Measurements from ENCODE around the gene HK2. TPM values are rescaled to one million over a fixed set of nuclear protein-coding genes. Genes with fewer than 3 reads are reported as not detected.
A peak's percentile ranks its signal among the peaks of the same experiment; 100 is the strongest.

HK2 gene
- total RNA-seq, 2 experiments from 2014 or later, result 7.7 to 8.9 TPM

DNA sequence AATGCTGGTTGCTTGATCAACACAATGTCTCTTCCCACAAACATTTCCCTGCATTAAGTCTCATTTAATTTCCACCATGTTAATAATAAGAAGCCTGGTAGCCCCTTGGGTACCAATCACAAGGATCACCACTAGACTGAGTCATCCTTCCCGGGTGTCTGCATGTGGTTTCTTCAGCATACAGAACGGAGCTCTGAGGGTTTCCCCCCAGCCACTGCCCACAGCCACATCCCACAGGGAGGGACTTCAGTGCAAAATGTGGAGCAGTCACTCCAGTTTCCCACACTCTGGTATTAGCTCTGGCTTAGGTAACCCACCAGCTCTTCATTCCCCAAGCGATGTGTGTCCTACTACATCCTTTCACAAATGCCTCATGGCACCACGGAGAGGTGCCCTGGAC, 81.8 kb downstream of the HK2 start:
- H3K27me3 Mint-ChIP-seq, result peaks cover 43% of the 10 kb centered on the region
- Histone ChIP-seq H3K4me3 (ENCODE audit: low read length) (no peak overlapping the region), H3K4me1 (ENCODE audit: insufficient read depth, low read length) (peaks cover 13% of the 10 kb centered on the region), H3K27ac (ENCODE audit: low read depth in 1 of 2, low read length in 2 of 2) (no peak overlapping the region), H3K36me3 (ENCODE audit: insufficient read depth, low read length) (no peaks in the 10 kb centered on the region), H3K9me3 (ENCODE audit: control insufficient read depth in 1 of 2, insufficient read depth in 1 of 2, low read length in 2 of 2) (no peaks in the 10 kb centered on the region), H3K27me3 (ENCODE audit: control insufficient read depth in 1 of 2, insufficient read depth in 2 of 2, low read length in 2 of 2) (peaks cover 7 to 16% of the 10 kb centered on the region in 2 experiments)
- no peak overlapping the region for H3K4me3 Mint-ChIP-seq
- no peak overlapping the region for H3K27ac Mint-ChIP-seq
- ATAC-seq (ENCODE audit: poor library complexity) (no peak), DNase-seq (peak in 1 of 14 experiments; percentile 2)
- ChIA-PET POLR2A (no interaction called here), CTCF (no interaction called here)
- no peaks in the 10 kb centered on the region for H3K36me3 Mint-ChIP-seq (ENCODE audit: low read depth)
- intact Hi-C loops (cut with DNase I, micrococcal nuclease), result loop anchor here in 1 of 2 experiments (2.0 to 5.0 kb wide), 2 partner anchors 147 to 713 kb away; no protein-coding TSS in a partner anchor
- no peaks in the 10 kb centered on the region for H3K9me3 Mint-ChIP-seq
- peaks cover 11% of the 10 kb centered on the region for H3K4me1 Mint-ChIP-seq (ENCODE audit: low read depth)
- TF ChIP-seq, protein P1, sequence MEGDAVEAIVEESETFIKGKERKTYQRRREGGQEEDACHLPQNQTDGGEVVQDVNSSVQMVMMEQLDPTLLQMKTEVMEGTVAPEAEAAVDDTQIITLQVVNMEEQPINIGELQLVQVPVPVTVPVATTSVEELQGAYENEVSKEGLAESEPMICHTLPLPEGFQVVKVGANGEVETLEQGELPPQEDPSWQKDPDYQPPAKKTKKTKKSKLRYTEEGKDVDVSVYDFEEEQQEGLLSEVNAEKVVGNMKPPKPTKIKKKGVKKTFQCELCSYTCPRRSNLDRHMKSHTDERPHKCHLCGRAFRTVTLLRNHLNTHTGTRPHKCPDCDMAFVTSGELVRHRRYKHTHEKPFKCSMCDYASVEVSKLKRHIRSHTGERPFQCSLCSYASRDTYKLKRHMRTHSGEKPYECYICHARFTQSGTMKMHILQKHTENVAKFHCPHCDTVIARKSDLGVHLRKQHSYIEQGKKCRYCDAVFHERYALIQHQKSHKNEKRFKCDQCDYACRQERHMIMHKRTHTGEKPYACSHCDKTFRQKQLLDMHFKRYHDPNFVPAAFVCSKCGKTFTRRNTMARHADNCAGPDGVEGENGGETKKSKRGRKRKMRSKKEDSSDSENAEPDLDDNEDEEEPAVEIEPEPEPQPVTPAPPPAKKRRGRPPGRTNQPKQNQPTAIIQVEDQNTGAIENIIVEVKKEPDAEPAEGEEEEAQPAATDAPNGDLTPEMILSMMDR (IDR thresholded peaks at IDR 0.05), result no peak

DNA sequence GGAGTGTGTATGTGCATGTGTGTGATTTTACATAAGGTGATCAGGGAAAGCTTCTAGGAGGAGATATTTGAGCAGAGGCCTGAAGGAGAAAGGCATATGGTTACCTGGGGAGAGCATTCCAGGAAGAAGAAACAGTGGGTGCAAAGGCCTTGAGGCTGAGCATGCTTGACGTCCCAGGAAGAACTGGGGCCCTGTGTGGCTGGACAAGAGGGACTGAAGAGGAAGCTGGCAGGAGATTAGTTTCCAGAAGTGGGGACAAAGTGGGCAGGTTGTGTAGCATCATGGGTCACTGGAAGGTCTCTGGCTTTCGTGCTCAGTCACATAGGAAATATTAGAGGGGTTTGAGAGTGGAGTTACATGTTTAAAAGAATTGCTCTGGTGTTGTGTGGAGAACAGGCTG, 82.5 kb downstream of the HK2 start:
- H3K4me1 Mint-ChIP-seq (ENCODE audit: low read depth), result peaks cover 11% of the 10 kb centered on the region
- Histone ChIP-seq H3K4me1 (ENCODE audit: insufficient read depth, low read length) (peaks cover 13% of the 10 kb centered on the region), H3K27ac (ENCODE audit: low read depth in 1 of 2, low read length in 2 of 2) (no peak overlapping the region), H3K4me3 (ENCODE audit: low read length) (no peak overlapping the region), H3K9me3 (ENCODE audit: control insufficient read depth in 1 of 2, insufficient read depth in 1 of 2, low read length in 2 of 2) (no peaks in the 10 kb centered on the region), H3K36me3 (ENCODE audit: insufficient read depth, low read length) (no peaks in the 10 kb centered on the region), H3K27me3 (ENCODE audit: control insufficient read depth in 1 of 2, insufficient read depth in 2 of 2, low read length in 2 of 2) (peaks cover 7 to 12% of the 10 kb centered on the region in 2 experiments)
- ATAC-seq (ENCODE audit: poor library complexity) (no peak), DNase-seq (no peak)
- H3K27me3 Mint-ChIP-seq, result peaks cover 39% of the 10 kb centered on the region
- H3K4me3 Mint-ChIP-seq, result no peak overlapping the region
- TF ChIP-seq, protein P1 (IDR thresholded peaks at IDR 0.05), result no peak
- POLR2A ChIA-PET, result no interaction called here
- H3K27ac Mint-ChIP-seq, result no peak overlapping the region
- intact Hi-C loops (cut with DNase I, micrococcal nuclease), result loop anchor here in 1 of 2 experiments (2.0 to 5.0 kb wide), 2 partner anchors 146 to 712 kb away; no protein-coding TSS in a partner anchor
- CTCF ChIA-PET, result no interaction called here
- no peaks in the 10 kb centered on the region for H3K9me3 Mint-ChIP-seq
- H3K36me3 Mint-ChIP-seq (ENCODE audit: low read depth), result no peaks in the 10 kb centered on the region

DNA sequence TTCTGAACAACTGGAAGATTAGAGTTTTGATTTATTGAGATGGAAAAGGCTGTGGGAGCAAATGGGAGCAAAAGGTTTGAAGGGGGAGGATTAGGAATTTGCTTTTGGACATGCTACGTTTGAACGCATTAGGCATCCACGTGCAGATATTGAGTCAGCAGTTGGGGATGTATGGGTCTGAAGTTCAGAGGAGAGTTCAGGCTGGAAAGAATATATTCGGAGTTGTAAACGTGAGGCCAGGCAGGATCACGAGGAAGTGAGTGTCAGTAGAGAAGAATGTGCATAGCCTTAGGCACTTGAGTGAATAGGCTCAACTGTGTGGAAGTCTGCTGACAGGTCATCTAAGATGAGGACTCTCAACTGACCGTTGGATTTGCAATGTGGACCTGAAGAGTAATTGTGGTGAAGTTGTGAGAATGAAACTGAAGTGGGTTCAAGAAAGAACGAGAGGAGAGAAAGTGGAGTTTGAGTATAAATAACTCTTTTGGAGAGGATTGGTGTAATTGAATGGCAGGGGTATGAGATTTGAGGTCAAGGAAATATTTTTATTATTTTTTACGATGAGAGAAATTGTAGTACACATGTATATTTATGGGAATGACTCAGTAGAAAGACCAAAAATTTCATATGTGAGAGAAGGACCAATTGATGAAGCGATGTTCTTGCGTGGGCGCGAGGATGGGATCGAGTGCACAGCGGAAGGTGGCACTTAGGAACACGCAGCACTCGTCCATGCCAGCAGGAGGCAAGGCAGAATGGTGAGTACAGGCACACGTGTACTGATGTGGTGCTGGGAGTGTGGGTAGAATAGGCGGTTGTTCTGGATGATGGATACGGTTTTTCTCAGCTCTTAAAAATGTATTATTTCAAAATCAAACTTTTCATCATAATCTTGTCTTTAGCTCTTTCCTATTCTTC, 84.0 kb downstream of the HK2 start:
- no peak overlapping the region for H3K27ac Mint-ChIP-seq
- ATAC-seq (ENCODE audit: poor library complexity), result no peak
- no peak for DNase-seq
- intact Hi-C loops (cut with DNase I, micrococcal nuclease), result loop anchor here in 1 of 2 experiments (2.0 to 5.0 kb wide), 2 partner anchors 144 to 711 kb away; no protein-coding TSS in a partner anchor
- no peak overlapping the region for H3K4me3 Mint-ChIP-seq
- ChIA-PET POLR2A (no interaction called here), CTCF (interaction anchor here (2.0 kb wide), 1 partner anchor 486 kb away, joined by 4 read pairs; no protein-coding TSS in a partner anchor)
- H3K27ac ChIP-seq (ENCODE audit: low read depth in 1 of 2, low read length in 2 of 2), result no peak overlapping the region
- H3K27me3 Mint-ChIP-seq, result peaks cover 25% of the 10 kb centered on the region
- TF ChIP-seq, protein P1 (IDR thresholded peaks at IDR 0.05), result no peak
- H3K9me3 ChIP-seq (ENCODE audit: control insufficient read depth in 1 of 2, insufficient read depth in 1 of 2, low read length in 2 of 2), result no peaks in the 10 kb centered on the region
- H3K27me3 ChIP-seq (ENCODE audit: control insufficient read depth in 1 of 2, insufficient read depth in 2 of 2, low read length in 2 of 2), result peaks cover 0 to 7% of the 10 kb centered on the region in 2 experiments
- H3K4me1 Mint-ChIP-seq (ENCODE audit: low read depth), result peaks cover 11% of the 10 kb centered on the region
- H3K4me1 ChIP-seq (ENCODE audit: insufficient read depth, low read length), result peaks cover 13% of the 10 kb centered on the region
- no peaks in the 10 kb centered on the region for H3K36me3 Mint-ChIP-seq (ENCODE audit: low read depth)
- no peaks in the 10 kb centered on the region for H3K9me3 Mint-ChIP-seq
- H3K36me3 ChIP-seq (ENCODE audit: insufficient read depth, low read length), result no peaks in the 10 kb centered on the region
- H3K4me3 ChIP-seq (ENCODE audit: low read length), result no peak overlapping the region

Measured in CD4-positive, alpha-beta T cell (primary cell).